H1 (cell line): ENCODE measurements around the gene MKKS. TPM values are rescaled to one million over a fixed set of nuclear protein-coding genes. Genes with fewer than 3 reads are reported as not detected.

Experiments used
- CTCF ChIA-PET: fragments of 300-600 bp; sonication (Branson Sonifier 250); formaldehyde crosslinking; loops from one replicate; lab custom pipeline; 2021; ENCODE audit not compliant: partially characterized antibody; lab: Charles Lee
- POLR2A ChIA-PET: fragments of 300-600 bp; sonication (Branson Sonifier 250); formaldehyde crosslinking; loops from one replicate; lab custom pipeline; 2021; ENCODE audit warnings: inconsistent platforms; ENCODE audit not compliant: partially characterized antibody; lab: Charles Lee
- DNase-seq, 2 experiments: peaks; one replicate each; pipeline versions ENCODE4 v3.0.0 to v3.0.0-alpha.2; 2010 to 2022; ENCODE audit warnings: low spot score in 2 of 2, low read depth in 1 of 2, mixed read lengths in 1 of 2
- FAIRE-seq: peaks from 2 replicates; lab custom pipeline; 2011; peaks lifted over from hg19 to GRCh38; lab: Jason Lieb, UNC
- H2AFZ ChIP-seq: 2 replicates; pipeline ENCODE4 v1.8.1; 2012; ENCODE audit warnings: low read length, inconsistent platforms
- H2AK5ac ChIP-seq: 2 replicates; pipeline ENCODE4 v1.6.1; 2013; ENCODE audit warnings: low read depth, low read length
- H2BK120ac ChIP-seq: replicated peaks from 2 replicates; pipeline ENCODE3; 2013; ENCODE audit warnings: low read depth, low read length, inconsistent platforms
- H2BK12ac ChIP-seq: 2 replicates; pipeline ENCODE4 v1.6.1; 2013; ENCODE audit warnings: low read depth, low read length
- H2BK15ac ChIP-seq: 2 replicates; pipeline ENCODE4 v1.6.1; 2013; ENCODE audit warnings: low read length
- H2BK20ac ChIP-seq: 2 replicates; pipeline ENCODE4 v1.6.1; 2013; ENCODE audit warnings: low read length
- H2BK5ac ChIP-seq: 2 replicates; pipeline ENCODE4 v1.6.1; 2013; ENCODE audit warnings: low read depth, low read length
- H3K14ac ChIP-seq: 2 replicates; pipeline ENCODE4 v1.6.1; 2013; ENCODE audit warnings: inconsistent platforms; ENCODE audit not compliant: insufficient read length
- H3K18ac ChIP-seq: 2 replicates; pipeline ENCODE4 v1.6.1; 2013; ENCODE audit warnings: low read length; ENCODE audit errors: extremely low read depth
- H3K23ac ChIP-seq: 2 replicates; pipeline ENCODE4 v1.6.1; 2013; ENCODE audit warnings: inconsistent platforms; ENCODE audit not compliant: insufficient read length
- H3K23me2 ChIP-seq: 2 replicates; pipeline ENCODE4 v1.6.1; 2013; ENCODE audit warnings: low read depth, low read length
- H3K27ac ChIP-seq: 2 replicates; pipeline ENCODE4 v1.6.1; 2011; ENCODE audit warnings: low read depth, low read length, inconsistent platforms
- H3K27me3 ChIP-seq, 4 experiments: replicated peaks in 1 of 4; 1 replicate in 1 of 4; 2 replicates in 3 of 4; pipeline versions ENCODE4 v1.6.1 to v1.8.1; 2011 to 2013; ENCODE audit warnings: low read length in 3 of 4, mild to moderate bottlenecking in 3 of 4, inconsistent platforms in 2 of 4, mixed read lengths in 2 of 4, moderate library complexity in 1 of 4; ENCODE audit not compliant: control insufficient read depth in 3 of 4, insufficient read depth in 3 of 4; ENCODE audit errors: extremely low read depth in 1 of 4
- H3K36me3 ChIP-seq, 4 experiments: 2 replicates each; pipeline versions ENCODE4 v1.6.1 to v1.8.1; 2011 to 2013; ENCODE audit warnings: mild to moderate bottlenecking in 4 of 4, low read length in 3 of 4, moderate library complexity in 2 of 4, control low read depth in 1 of 4, inconsistent platforms in 1 of 4; ENCODE audit not compliant: insufficient read depth in 4 of 4, control insufficient read depth in 2 of 4
- H3K4ac ChIP-seq: replicated peaks from 2 replicates; pipeline ENCODE3; 2013; ENCODE audit warnings: low read length, low read depth, mixed read lengths, inconsistent platforms; ENCODE audit not compliant: insufficient read length
- H3K4me1 ChIP-seq, 4 experiments: replicated peaks in 1 of 4; 1 replicate in 1 of 4; 2 replicates in 3 of 4; pipeline versions ENCODE4 v1.6.1 to v1.8.1; 2011 to 2013; ENCODE audit warnings: low read length in 3 of 4, inconsistent platforms in 2 of 4, mixed read lengths in 1 of 4; ENCODE audit not compliant: insufficient read depth in 4 of 4, control insufficient read depth in 3 of 4
- H3K4me2 ChIP-seq, 2 experiments: 2 replicates each; pipeline versions ENCODE4 v1.6.1 to v1.8.1; 2011 to 2013; ENCODE audit warnings: low read depth in 2 of 2, low read length in 2 of 2, control low read depth in 1 of 2, inconsistent platforms in 1 of 2, mild to moderate bottlenecking in 1 of 2; ENCODE audit not compliant: insufficient read depth in 1 of 2
- H3K4me3 ChIP-seq, 4 experiments: fragments of 200-600, 300-600 bp in 1 of 4; sonication (generic), shearing (Covaris generic), sonication (Bioruptor Twin) in 1 of 4; 2 replicates each; pipeline versions ENCODE4 v1.5.1 to v1.8.1; 2011 to 2016; ENCODE audit warnings: low read length in 4 of 4, low read depth in 3 of 4, control low read depth in 2 of 4, inconsistent platforms in 2 of 4, mild to moderate bottlenecking in 2 of 4, mixed read lengths in 1 of 4, moderate library complexity in 1 of 4; ENCODE audit not compliant: insufficient read depth in 2 of 4; ENCODE audit errors: extremely low read depth in 1 of 4
- H3K56ac ChIP-seq: replicated peaks from 2 replicates; pipeline ENCODE3; 2013; ENCODE audit warnings: low read depth, mild to moderate bottlenecking, mixed read lengths, low read length, inconsistent platforms; ENCODE audit not compliant: insufficient read length
- H3K79me1 ChIP-seq: 2 replicates; pipeline ENCODE4 v1.6.1; 2013; ENCODE audit warnings: low read depth, low read length, control low read depth
- H3K79me2 ChIP-seq, 2 experiments: 2 replicates each; pipeline versions ENCODE4 v1.6.1 to v1.8.1; 2012 to 2013; ENCODE audit warnings: low read length in 2 of 2, mild to moderate bottlenecking in 2 of 2, inconsistent platforms in 1 of 2; ENCODE audit not compliant: insufficient read depth in 2 of 2, control insufficient read depth in 1 of 2
- H3K9ac ChIP-seq, 4 experiments: replicated peaks in 1 of 4; 1 replicate in 1 of 4; 2 replicates in 3 of 4; pipeline versions ENCODE4 v1.6.1 to v1.8.1; 2011 to 2013; ENCODE audit warnings: low read depth in 3 of 4, low read length in 3 of 4, control low read depth in 2 of 4, mild to moderate bottlenecking in 2 of 4, moderate library complexity in 2 of 4, inconsistent platforms in 1 of 4; ENCODE audit errors: extremely low read depth in 1 of 4
- H3K9me3 ChIP-seq, 2 experiments: 2 replicates each; pipeline versions ENCODE4 v1.6.1 to v1.8.1; 2012 to 2013; ENCODE audit warnings: mild to moderate bottlenecking in 2 of 2, moderate library complexity in 2 of 2, control low read depth in 1 of 2, inconsistent platforms in 1 of 2, low read depth in 1 of 2, low read length in 1 of 2, mixed read lengths in 1 of 2; ENCODE audit not compliant: insufficient read depth in 2 of 2
- H4K20me1 ChIP-seq, 2 experiments: replicated peaks in 1 of 2; 2 replicates each; pipeline versions ENCODE3 to v1.8.1; 2011 to 2013; ENCODE audit warnings: inconsistent platforms in 2 of 2, low read length in 2 of 2, mild to moderate bottlenecking in 1 of 2; ENCODE audit not compliant: insufficient read depth in 2 of 2, control insufficient read depth in 1 of 2
- H4K5ac ChIP-seq: 2 replicates; pipeline ENCODE4 v1.6.1; 2013; ENCODE audit warnings: low read length, low read depth, mixed read lengths, inconsistent platforms; ENCODE audit not compliant: insufficient read length
- H4K8ac ChIP-seq: 2 replicates; pipeline ENCODE4 v1.8.0; 2013; ENCODE audit warnings: mild to moderate bottlenecking, moderate library complexity, low read length, inconsistent platforms; ENCODE audit not compliant: insufficient read depth; ENCODE audit errors: extremely low read depth
- H4K91ac ChIP-seq: replicated peaks from 2 replicates; pipeline ENCODE3; 2013; ENCODE audit warnings: low read length, mixed read lengths, inconsistent platforms; ENCODE audit not compliant: insufficient read length
- CBX5 ChIP-seq: fragments of 300-800, 300-1000 bp; sonication (generic); IDR thresholded peaks from 2 replicates; pipeline ENCODE4 v1.7.1; 2016; ENCODE audit warnings: antibody characterized with exemption, low read length, low read depth
- GABPA ChIP-seq: IDR thresholded peaks from 2 replicates; pipeline ENCODE4 v1.6.1; 2011; ENCODE audit warnings: mild to moderate bottlenecking, low read length, moderate library complexity, borderline replicate concordance; ENCODE audit not compliant: insufficient read depth
- KDM1A ChIP-seq: fragments of 200-600, 300-600 bp; sonication (generic); IDR thresholded peaks from 2 replicates; pipeline ENCODE4 v1.7.1; 2016; ENCODE audit warnings: mild to moderate bottlenecking, low read length, borderline replicate concordance
- NRF1 ChIP-seq: IDR thresholded peaks from 2 replicates; pipeline ENCODE4 v1.6.1; 2011; ENCODE audit warnings: mild to moderate bottlenecking, low read depth, low read length, improper control_type of control experiment
- POLR2A ChIP-seq, 2 experiments: IDR thresholded peaks; 1 replicate in 1 of 2; 2 replicates in 1 of 2; pipeline ENCODE4 v1.6.1; 2011; ENCODE audit warnings: low read depth in 2 of 2, low read length in 2 of 2, mild to moderate bottlenecking in 2 of 2; ENCODE audit errors: control extremely low read depth in 1 of 2
- POLR2AphosphoS5 ChIP-seq: IDR thresholded peaks from 2 replicates; pipeline ENCODE4 v1.6.1; 2011; ENCODE audit warnings: low read depth, low read length
- RBBP5 ChIP-seq: IDR thresholded peaks from 2 replicates; pipeline ENCODE4 v1.7.1; 2012; ENCODE audit warnings: low read depth, mild to moderate bottlenecking, inconsistent platforms, low read length, moderate library complexity, borderline replicate concordance
- SP1 ChIP-seq: IDR thresholded peaks from 2 replicates; pipeline ENCODE4 v1.6.1; 2011; ENCODE audit warnings: low read depth, low read length
- SP4 ChIP-seq: IDR thresholded peaks from 2 replicates; pipeline ENCODE4 v1.6.1; 2012; ENCODE audit warnings: low read length, inconsistent platforms
- SUZ12 ChIP-seq: fragments of 200-600 bp; sonication (generic); IDR thresholded peaks from 2 replicates; pipeline ENCODE4 v1.6.1; 2012; ENCODE audit warnings: mild to moderate bottlenecking, inconsistent platforms, low read length, moderate library complexity, mixed read lengths
- ZNF274 ChIP-seq: IDR thresholded peaks from 2 replicates; pipeline ENCODE4 v1.7.0; 2012; ENCODE audit warnings: low read length, borderline replicate concordance; ENCODE audit errors: extremely low read depth
- WGBS, 2 experiments: shearing (Covaris generic) in 1 of 2; methylation state at CpG; one replicate each; pipeline versions ENCODE4 v1.1.6 to v1.1.7; 2013 to 2015; ENCODE audit warnings: low lambda C conversion rate in 2 of 2, mixed read lengths in 2 of 2, inconsistent platforms in 1 of 2, low coverage in 1 of 2, missing lambda C conversion rate in 1 of 2; ENCODE audit not compliant: insufficient replicate concordance in 2 of 2, insufficient coverage in 1 of 2, insufficient read length in 1 of 2; ENCODE audit errors: extremely low coverage in 1 of 2, missing lambda C conversion rate in 1 of 2; 5-methylcytosine and 5-hydroxymethylcytosine counted together
- polyA plus RNA-seq, 7 experiments: library from polyadenylated mRNA; depleted of rRNA in 3 of 7; stranded (reverse) in 5 of 7; unstranded in 2 of 7; fragments of >200 nt in 5 of 7; fragments of 200-250 nt in 2 of 7; gene quantifications; 1 replicate in 5 of 7; 2 replicates in 1 of 7; 4 replicates in 1 of 7; pipeline versions ENCODE4 v1.2.1 to v1.2.3, GENCODE V29; 2011 to 2013; ENCODE audit warnings: missing spikeins in 2 of 7, mixed read lengths in 2 of 7
- total RNA-seq: library from RNA; stranded (reverse); fragmentation: NEBNext Ultra II Directional; extraction: Animal tissue kit (Norgen Biotek cat#: 25700); gene quantifications from 2 replicates; pipeline ENCODE4 v1.2.1, GENCODE V29; 2021
- TF ChIP-seq, protein P1 (sequence below): IDR thresholded peaks from 2 replicates; pipeline ENCODE4 v1.6.1; 2011; ENCODE audit warnings: low read length, improper control_type of control experiment
- TF ChIP-seq, protein P2 (sequence below): IDR thresholded peaks from 2 replicates; pipeline ENCODE4 v1.6.1; 2012; ENCODE audit warnings: inconsistent platforms

MKKS gene
- total and polyA plus RNA-seq, 2 of the 8 experiments (the other 6 are each of a cell fraction or from before 2014, with no cell fraction given): 15.9 to 24.8 TPM

DNA sequence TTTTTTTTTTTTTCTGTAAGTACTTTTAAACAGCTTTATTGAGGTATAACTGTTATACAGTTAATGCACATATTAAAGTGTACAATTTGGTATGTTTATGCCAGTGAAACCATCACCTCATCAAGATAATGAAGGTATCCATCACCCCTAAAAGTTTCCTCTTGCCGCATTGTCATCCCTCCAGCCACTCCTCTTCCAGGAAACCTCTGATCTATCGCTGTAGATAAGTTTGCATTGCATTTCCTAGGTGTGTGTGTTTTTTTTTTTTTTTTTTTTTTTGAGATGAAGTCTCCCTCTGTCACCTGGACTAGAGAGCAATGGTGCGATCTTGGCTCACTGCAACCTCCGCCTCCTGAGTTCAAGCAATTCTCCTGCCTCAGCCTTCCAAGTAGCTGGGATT, 4.2 kb upstream of the MKKS start:
- no peak overlapping the region for H2BK20ac ChIP-seq
- H3K79me1 ChIP-seq: peaks cover 2% of the 10 kb centered on the region
- H3K9me3 ChIP-seq: no peaks in the 10 kb centered on the region
- no peak overlapping the region for H2BK5ac ChIP-seq
- H3K27ac ChIP-seq: no peak overlapping the region
- no peak overlapping the region for H2BK120ac ChIP-seq
- H3K14ac ChIP-seq: no peak overlapping the region
- H2AFZ ChIP-seq: no peak overlapping the region
- FAIRE-seq (no peak), DNase-seq (no peak)
- ChIA-PET CTCF (interaction anchor here (1.2 to 3.6 kb wide), 3 partner anchors 12 to 80 kb away, joined by 3 to 9 read pairs (median 3); no protein-coding TSS in a partner anchor), POLR2A (no interaction called here)
- H3K4me3 ChIP-seq: no peak overlapping the region
- H3K4me1 ChIP-seq: no peaks in the 10 kb centered on the region
- H3K23me2 ChIP-seq: peaks cover 7% of the 10 kb centered on the region
- no peak overlapping the region for H3K4ac ChIP-seq
- no peak overlapping the region for H2BK12ac ChIP-seq
- no peak overlapping the region for H3K23ac ChIP-seq
- H3K36me3 ChIP-seq: peaks cover 0 to 2% (median 0%) of the 10 kb centered on the region in 4 experiments; a peak in 1 of 8 replicates
- H2BK15ac ChIP-seq: no peak overlapping the region
- no peak overlapping the region for H3K4me2 ChIP-seq
- H3K79me2 ChIP-seq: peaks cover 0 to 34% of the 10 kb centered on the region in 2 experiments; a peak in 2 of 4 replicates
- H4K8ac ChIP-seq: no peak overlapping the region
- no peak overlapping the region for H3K9ac ChIP-seq
- H2AK5ac ChIP-seq: no peak overlapping the region
- no peak overlapping the region for H3K56ac ChIP-seq
- H4K5ac ChIP-seq: no peak overlapping the region
- no peak overlapping the region for H4K91ac ChIP-seq
- no peaks in the 10 kb centered on the region for H3K27me3 ChIP-seq
- H4K20me1 ChIP-seq: no peaks in the 10 kb centered on the region
- H3K18ac ChIP-seq: no peak overlapping the region
- 86% methylated on average over 3 of the region's 4 CpGs; no CpG with 5 or more reads in 1 of the 2 experiments for WGBS, 2 experiments
- no peak for TF ChIP-seq CBX5
- no peak for TF ChIP-seq SP1
- no peak for TF ChIP-seq KDM1A
- TF ChIP-seq GABPA: no peak
- no peak for TF ChIP-seq ZNF274
- TF ChIP-seq, protein P1, sequence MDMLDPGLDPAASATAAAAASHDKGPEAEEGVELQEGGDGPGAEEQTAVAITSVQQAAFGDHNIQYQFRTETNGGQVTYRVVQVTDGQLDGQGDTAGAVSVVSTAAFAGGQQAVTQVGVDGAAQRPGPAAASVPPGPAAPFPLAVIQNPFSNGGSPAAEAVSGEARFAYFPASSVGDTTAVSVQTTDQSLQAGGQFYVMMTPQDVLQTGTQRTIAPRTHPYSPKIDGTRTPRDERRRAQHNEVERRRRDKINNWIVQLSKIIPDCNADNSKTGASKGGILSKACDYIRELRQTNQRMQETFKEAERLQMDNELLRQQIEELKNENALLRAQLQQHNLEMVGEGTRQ: no peak
- no peak for TF ChIP-seq POLR2AphosphoS5
- TF ChIP-seq SUZ12: no peak
- TF ChIP-seq, protein P2, sequence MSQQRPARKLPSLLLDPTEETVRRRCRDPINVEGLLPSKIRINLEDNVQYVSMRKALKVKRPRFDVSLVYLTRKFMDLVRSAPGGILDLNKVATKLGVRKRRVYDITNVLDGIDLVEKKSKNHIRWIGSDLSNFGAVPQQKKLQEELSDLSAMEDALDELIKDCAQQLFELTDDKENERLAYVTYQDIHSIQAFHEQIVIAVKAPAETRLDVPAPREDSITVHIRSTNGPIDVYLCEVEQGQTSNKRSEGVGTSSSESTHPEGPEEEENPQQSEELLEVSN: no peak
- TF ChIP-seq NRF1: no peak
- TF ChIP-seq POLR2A (IDR thresholded peaks at IDR 0.05; ENCODE audit: control extremely low read depth in 1 of 2, low read depth in 2 of 2, low read length in 2 of 2): no peak
- no peak for TF ChIP-seq RBBP5
- TF ChIP-seq SP4: no peak
